NCI-H128 (cell line): Measurements from ENCODE around the gene AGO3.
"Not testable (repeated sequence)": the region's sequence is repeated elsewhere in the genome, so short reads cannot be mapped to it uniquely, and the experiment has no call there.

Source experiments
- DNase-seq: peaks from one replicate; lab custom pipeline; 2025; ENCODE audit not compliant: unreplicated experiment; lab: John Stamatoyannopoulos, UW

AGO3 gene

GRCh38 chr1:35924838-35925237, 6.1 kb upstream of the AGO3 start:
- DNase-seq: no peak

- no peak for DNase-seq
Observed at GRCh38 chr1:35925741-35926140, 5.2 kb upstream of the AGO3 start.

GRCh38 chr1:35927472-35927871, 3.4 kb upstream of the AGO3 start:
- DNase-seq: no peak

- no peak for DNase-seq
Observed at GRCh38 chr1:35929730-35930592, 944 bp upstream of the AGO3 start.

GRCh38 chr1:35931446-35932157, 697 bp downstream of the AGO3 start:
- DNase-seq: no peak

GRCh38 chr1:35932158-35932636, 1.3 kb downstream of the AGO3 start:
- no peak for DNase-seq

- no peak for DNase-seq
Observed at GRCh38 chr1:35932941-35933340, 2.0 kb downstream of the AGO3 start.

- DNase-seq: no peak
Observed at GRCh38 chr1:35935442-35936388, 4.8 kb downstream of the AGO3 start.

- DNase-seq: no peak
Observed at GRCh38 chr1:35936838-35937237, 5.9 kb downstream of the AGO3 start.

- no peak for DNase-seq
Observed at GRCh38 chr1:35939484-35939883, 8.6 kb downstream of the AGO3 start.

- DNase-seq: no peak
Observed at GRCh38 chr1:35945327-35945726, 14.4 kb downstream of the AGO3 start.

GRCh38 chr1:35947547-35947946, 16.6 kb downstream of the AGO3 start:
- no peak for DNase-seq

GRCh38 chr1:35958558-35958957, 27.7 kb downstream of the AGO3 start:
- no peak for DNase-seq

- DNase-seq: no peak
Observed at GRCh38 chr1:35959304-35959703, 28.4 kb downstream of the AGO3 start.

GRCh38 chr1:35962952-35963351, 32.0 kb downstream of the AGO3 start:
- DNase-seq: no peak

GRCh38 chr1:35964277-35964676, 33.4 kb downstream of the AGO3 start:
- DNase-seq: not testable (repeated sequence)

GRCh38 chr1:35968396-35968795, 37.5 kb downstream of the AGO3 start:
- no peak for DNase-seq

GRCh38 chr1:35971601-35972000, 40.7 kb downstream of the AGO3 start:
- DNase-seq: no peak

GRCh38 chr1:35972631-35973030, 41.7 kb downstream of the AGO3 start:
- not testable (repeated sequence) for DNase-seq

GRCh38 chr1:35980090-35980489, 49.2 kb downstream of the AGO3 start:
- no peak for DNase-seq

- DNase-seq: no peak
Observed at GRCh38 chr1:35988237-35988636, 57.3 kb downstream of the AGO3 start.
